OCI-LY7 (cell line): ENCODE data around the gene HBB. TPM values are rescaled to one million over a fixed set of nuclear protein-coding genes. Genes with fewer than 3 reads are reported as not detected.

ENCODE experiments used
- BruUV-seq: library from RNA; stranded (reverse); fragments of 400-500 nt; replicated peaks from 2 replicates; lab custom pipeline; 2021; lab: Mats Ljungman, UMichigan
- CTCF ChIA-PET: fragments of 300-600 bp; sonication (Branson Sonifier 250); formaldehyde crosslinking; loops from one replicate; lab custom pipeline; 2022; ENCODE audit warnings: antibody characterized with exemption; ENCODE audit not compliant: unreplicated experiment; lab: Charles Lee
- POLR2A ChIA-PET: fragments of 300-600 bp; sonication (Branson Sonifier 250); formaldehyde crosslinking; loops from one replicate; lab custom pipeline; 2022; ENCODE audit warnings: antibody characterized with exemption; lab: Charles Lee
- DNase-seq: peaks from one replicate; pipeline ENCODE4 v3.0.0-alpha.2; 2015; ENCODE audit warnings: low spot score
- H2AFZ ChIP-seq: fragments of 200-600 bp; sonication (generic), shearing (Covaris generic); 2 replicates; pipeline ENCODE4 v1.6.1; 2014; ENCODE audit warnings: mild to moderate bottlenecking, antibody characterized with exemption, low read length, moderate library complexity
- H3K27ac ChIP-seq: fragments of 200-600 bp; sonication (generic); 2 replicates; pipeline ENCODE4 v1.5.1; 2014; ENCODE audit warnings: mixed run types, low read depth, mild to moderate bottlenecking, moderate library complexity, low read length, inconsistent platforms; ENCODE audit not compliant: poor library complexity, severe bottlenecking
- H3K36me3 ChIP-seq: fragments of 200-600 bp; sonication (generic); 2 replicates; pipeline ENCODE4 v1.6.1; 2014; ENCODE audit warnings: mild to moderate bottlenecking, antibody characterized with exemption, low read length, moderate library complexity, mixed read lengths; ENCODE audit not compliant: insufficient read depth
- H3K4me1 ChIP-seq: fragments of 200-600 bp; sonication (generic); 2 replicates; pipeline ENCODE4 v1.5.1; 2014; ENCODE audit warnings: mild to moderate bottlenecking, low read length; ENCODE audit not compliant: insufficient read depth, poor library complexity, severe bottlenecking
- H3K4me2 ChIP-seq: fragments of 200-600 bp; sonication (generic); 2 replicates; pipeline ENCODE4 v1.6.1; 2014; ENCODE audit warnings: mild to moderate bottlenecking, low read length
- H3K4me3 ChIP-seq: fragments of 200-600 bp; sonication (generic); 2 replicates; pipeline ENCODE4 v1.5.1; 2014; ENCODE audit warnings: mild to moderate bottlenecking, low read depth, low read length; ENCODE audit not compliant: poor library complexity, severe bottlenecking
- H3K79me2 ChIP-seq: fragments of 200-600 bp; sonication (generic); 2 replicates; pipeline ENCODE4 v1.6.1; 2016; ENCODE audit warnings: low read depth, mild to moderate bottlenecking, low read length, moderate library complexity, mixed read lengths; ENCODE audit not compliant: insufficient read depth
- H3K9me2 ChIP-seq: fragments of 200-600 bp; sonication (generic); 2 replicates; pipeline ENCODE4 v1.6.1; 2016; ENCODE audit warnings: mild to moderate bottlenecking, low read length, mixed read lengths; ENCODE audit not compliant: insufficient read depth
- H3K9me3 ChIP-seq: fragments of 200-600 bp; sonication (generic); 2 replicates; pipeline ENCODE4 v1.6.1; 2014; ENCODE audit warnings: mild to moderate bottlenecking, mixed run types, low read length, mixed read lengths
- H4K20me1 ChIP-seq: fragments of 200-600 bp; sonication (generic); 2 replicates; pipeline ENCODE4 v1.6.1; 2014; ENCODE audit warnings: mild to moderate bottlenecking, antibody characterized with exemption, low read length, moderate library complexity, mixed read lengths; ENCODE audit not compliant: insufficient read depth
- EZH2phosphoT487 ChIP-seq: fragments of 200-600 bp; sonication (generic); IDR thresholded peaks from 2 replicates; pipeline ENCODE4 v1.6.1; 2018; ENCODE audit warnings: low read depth, borderline replicate concordance, mild to moderate bottlenecking, mixed run types, antibody characterized with exemption, low read length, moderate library complexity, mixed read lengths
- intact Hi-C: fragments of 100-400 bp; cut with micrococcal nuclease; formaldehyde crosslinking; loops from one replicate; pipeline ENCODE4 v1.10.0; 2022; ENCODE audit not compliant: unreplicated experiment
- total RNA-seq, 2 experiments: library from RNA; depleted of rRNA in 1 of 2; stranded (reverse); fragments of >200 nt in 1 of 2; shearing (Covaris generic) in 1 of 2; gene quantifications; 2 replicates each; pipeline ENCODE4 v1.2.3, GENCODE V29; 2014 to 2022
- TF ChIP-seq, protein P1 (sequence below): fragments of 200-600 bp; sonication (generic); conservative IDR thresholded peaks from 2 replicates; pipeline ENCODE4 v1.5.1; 2014; ENCODE audit warnings: mild to moderate bottlenecking, antibody characterized with exemption, low read length, moderate library complexity, mixed read lengths

Gene HBB
- total RNA-seq, 2 experiments from 2014 or later: not detected

DNA sequence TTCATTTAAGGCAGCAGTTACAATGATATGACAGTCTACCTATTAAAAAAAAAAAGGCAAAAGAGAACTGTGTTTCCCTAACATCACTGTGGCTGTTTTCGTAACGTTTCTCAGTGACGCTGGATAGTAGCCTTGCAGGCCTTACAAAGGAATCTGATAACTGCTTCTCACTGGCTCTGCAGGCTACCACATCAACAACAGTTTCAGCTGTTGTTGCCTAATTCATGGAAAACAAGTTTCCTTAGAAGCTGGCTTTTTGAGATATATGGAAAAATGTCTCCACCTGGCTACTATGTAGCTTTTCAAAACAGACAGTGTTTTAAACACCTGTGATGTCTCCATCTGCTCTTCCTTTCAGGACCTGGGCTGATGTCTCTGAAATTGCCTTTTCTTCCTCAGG is 30.1 kb downstream of the HBB start:
- Histone ChIP-seq H2AFZ (no peak overlapping the region), H3K4me2 (no peak overlapping the region), H3K36me3 (no peaks in the 10 kb centered on the region), H3K9me3 (no peaks in the 10 kb centered on the region), H3K9me2 (no peaks in the 10 kb centered on the region), H3K4me3 (no peak overlapping the region), H3K4me1 (no peaks in the 10 kb centered on the region), H3K27ac (no peak overlapping the region), H4K20me1 (no peaks in the 10 kb centered on the region), H3K79me2 (no peaks in the 10 kb centered on the region)
- CTCF ChIA-PET: no interaction called here
- no peak for DNase-seq
- intact Hi-C loops: no loop called here
- BruUV-seq: no TSS peak
- POLR2A ChIA-PET: no interaction called here
- TF ChIP-seq, protein P1, sequence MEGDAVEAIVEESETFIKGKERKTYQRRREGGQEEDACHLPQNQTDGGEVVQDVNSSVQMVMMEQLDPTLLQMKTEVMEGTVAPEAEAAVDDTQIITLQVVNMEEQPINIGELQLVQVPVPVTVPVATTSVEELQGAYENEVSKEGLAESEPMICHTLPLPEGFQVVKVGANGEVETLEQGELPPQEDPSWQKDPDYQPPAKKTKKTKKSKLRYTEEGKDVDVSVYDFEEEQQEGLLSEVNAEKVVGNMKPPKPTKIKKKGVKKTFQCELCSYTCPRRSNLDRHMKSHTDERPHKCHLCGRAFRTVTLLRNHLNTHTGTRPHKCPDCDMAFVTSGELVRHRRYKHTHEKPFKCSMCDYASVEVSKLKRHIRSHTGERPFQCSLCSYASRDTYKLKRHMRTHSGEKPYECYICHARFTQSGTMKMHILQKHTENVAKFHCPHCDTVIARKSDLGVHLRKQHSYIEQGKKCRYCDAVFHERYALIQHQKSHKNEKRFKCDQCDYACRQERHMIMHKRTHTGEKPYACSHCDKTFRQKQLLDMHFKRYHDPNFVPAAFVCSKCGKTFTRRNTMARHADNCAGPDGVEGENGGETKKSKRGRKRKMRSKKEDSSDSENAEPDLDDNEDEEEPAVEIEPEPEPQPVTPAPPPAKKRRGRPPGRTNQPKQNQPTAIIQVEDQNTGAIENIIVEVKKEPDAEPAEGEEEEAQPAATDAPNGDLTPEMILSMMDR: no peak
- no peak for TF ChIP-seq EZH2phosphoT487

DNA sequence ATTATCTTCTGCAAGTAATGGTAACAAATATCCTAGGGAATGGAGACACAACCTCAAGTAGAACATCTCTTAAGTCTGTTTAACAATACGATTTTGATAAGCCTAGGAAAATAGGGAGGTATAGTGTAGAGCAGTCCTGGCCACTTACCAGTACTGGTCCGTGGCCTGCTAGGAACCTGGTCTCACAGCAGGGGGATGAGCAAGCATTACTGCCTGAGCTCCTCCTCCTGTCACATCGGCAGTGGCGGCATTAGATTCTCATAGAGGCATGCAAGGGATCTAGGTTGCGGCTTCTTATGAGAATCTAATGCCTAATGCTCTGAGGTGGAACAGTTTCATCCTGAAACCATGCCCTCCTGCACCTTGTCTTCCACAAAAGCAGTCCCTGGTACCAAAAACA is 30.8 kb downstream of the HBB start:
- H3K4me3 ChIP-seq: no peak overlapping the region
- ChIA-PET CTCF (no interaction called here), POLR2A (no interaction called here)
- no peaks in the 10 kb centered on the region for H3K79me2 ChIP-seq
- no peaks in the 10 kb centered on the region for H3K9me2 ChIP-seq
- no peak overlapping the region for H3K4me2 ChIP-seq
- no peaks in the 10 kb centered on the region for H3K4me1 ChIP-seq
- H2AFZ ChIP-seq: no peak overlapping the region
- no peaks in the 10 kb centered on the region for H3K9me3 ChIP-seq
- BruUV-seq: no TSS peak
- no peaks in the 10 kb centered on the region for H4K20me1 ChIP-seq
- no peak for DNase-seq
- no peak for TF ChIP-seq EZH2phosphoT487
- TF ChIP-seq, protein P1: no peak
- H3K36me3 ChIP-seq: no peaks in the 10 kb centered on the region
- no peak overlapping the region for H3K27ac ChIP-seq
- intact Hi-C loops: no loop called here

DNA sequence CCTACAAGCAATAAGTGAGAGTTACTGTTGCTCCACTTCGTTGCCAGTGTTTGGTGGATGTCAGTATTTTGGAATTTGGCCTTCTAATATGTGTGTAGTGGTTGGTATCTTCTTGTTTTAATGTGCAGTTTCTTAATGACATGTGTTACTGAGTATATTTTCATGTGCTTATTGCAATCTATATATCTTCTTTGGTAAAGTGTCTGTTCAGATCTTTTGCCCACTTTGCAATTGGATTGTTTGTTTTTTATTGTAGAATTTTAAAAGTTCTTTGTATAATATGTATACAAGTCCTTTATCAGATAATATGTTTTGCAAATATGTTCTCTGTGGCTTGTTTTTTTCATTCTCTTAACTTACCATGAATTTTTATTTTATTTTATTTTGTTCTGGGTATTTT is 34.1 kb downstream of the HBB start:
- H3K79me2 ChIP-seq: no peaks in the 10 kb centered on the region
- intact Hi-C loops: no loop called here
- no peak overlapping the region for H2AFZ ChIP-seq
- no TSS peak for BruUV-seq
- no peaks in the 10 kb centered on the region for H3K9me3 ChIP-seq
- no peak for TF ChIP-seq EZH2phosphoT487
- TF ChIP-seq, protein P1: no peak
- H3K36me3 ChIP-seq: no peaks in the 10 kb centered on the region
- H3K4me1 ChIP-seq: no peaks in the 10 kb centered on the region
- DNase-seq: no peak
- CTCF ChIA-PET: no interaction called here
- H3K9me2 ChIP-seq: no peaks in the 10 kb centered on the region
- H3K27ac ChIP-seq: no peak overlapping the region
- no peak overlapping the region for H3K4me2 ChIP-seq
- POLR2A ChIA-PET: no interaction called here
- no peaks in the 10 kb centered on the region for H4K20me1 ChIP-seq
- no peak overlapping the region for H3K4me3 ChIP-seq
